ENCODE measurements around the gene ZNF280B.
A peak's percentile ranks its signal among the peaks of the same experiment; 100 is the strongest.

ZNF280B gene

DNA sequence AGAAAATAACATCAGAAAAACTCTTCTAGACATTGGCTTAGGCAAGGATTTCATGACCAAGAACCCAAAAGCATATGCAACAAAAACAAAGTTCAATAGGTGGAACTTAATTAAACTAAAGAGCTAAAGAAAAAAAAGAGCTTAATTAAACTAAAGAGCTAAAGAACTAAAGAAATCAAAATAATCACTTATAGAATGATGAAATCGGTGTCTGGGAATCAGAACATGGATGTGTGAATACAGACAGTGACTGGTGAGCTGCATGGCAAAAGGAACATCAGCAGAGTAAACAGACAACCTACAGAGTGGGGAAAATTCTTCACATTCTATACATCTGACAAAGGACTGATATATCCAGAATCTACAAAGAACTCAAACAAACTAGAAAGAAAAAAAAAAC is 41.4 kb downstream of the ZNF280B start:
- TF ChIP-seq, protein P1, sequence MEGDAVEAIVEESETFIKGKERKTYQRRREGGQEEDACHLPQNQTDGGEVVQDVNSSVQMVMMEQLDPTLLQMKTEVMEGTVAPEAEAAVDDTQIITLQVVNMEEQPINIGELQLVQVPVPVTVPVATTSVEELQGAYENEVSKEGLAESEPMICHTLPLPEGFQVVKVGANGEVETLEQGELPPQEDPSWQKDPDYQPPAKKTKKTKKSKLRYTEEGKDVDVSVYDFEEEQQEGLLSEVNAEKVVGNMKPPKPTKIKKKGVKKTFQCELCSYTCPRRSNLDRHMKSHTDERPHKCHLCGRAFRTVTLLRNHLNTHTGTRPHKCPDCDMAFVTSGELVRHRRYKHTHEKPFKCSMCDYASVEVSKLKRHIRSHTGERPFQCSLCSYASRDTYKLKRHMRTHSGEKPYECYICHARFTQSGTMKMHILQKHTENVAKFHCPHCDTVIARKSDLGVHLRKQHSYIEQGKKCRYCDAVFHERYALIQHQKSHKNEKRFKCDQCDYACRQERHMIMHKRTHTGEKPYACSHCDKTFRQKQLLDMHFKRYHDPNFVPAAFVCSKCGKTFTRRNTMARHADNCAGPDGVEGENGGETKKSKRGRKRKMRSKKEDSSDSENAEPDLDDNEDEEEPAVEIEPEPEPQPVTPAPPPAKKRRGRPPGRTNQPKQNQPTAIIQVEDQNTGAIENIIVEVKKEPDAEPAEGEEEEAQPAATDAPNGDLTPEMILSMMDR (IDR thresholded peaks at IDR 0.05), result no peak

DNA sequence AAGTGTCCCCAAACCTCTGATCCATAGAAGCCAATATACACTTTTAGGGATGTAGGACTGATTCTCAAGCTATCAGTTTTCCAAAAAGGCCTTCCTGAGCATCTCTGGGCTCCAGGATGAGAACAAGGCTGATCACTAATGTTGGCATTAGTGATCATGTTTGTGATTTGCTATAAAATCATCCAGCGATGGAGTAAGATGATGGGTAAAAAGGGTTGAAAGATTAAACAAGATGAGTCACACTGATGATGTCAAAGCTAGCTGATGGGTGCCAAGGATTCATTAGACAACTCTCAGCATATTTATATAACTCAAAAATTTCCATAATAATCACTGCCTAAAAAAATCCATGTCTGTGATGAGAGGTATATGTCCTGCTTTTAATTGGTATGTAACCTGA is 42.8 kb downstream of the ZNF280B start:
- TF ChIP-seq, protein P1 (IDR thresholded peaks at IDR 0.05), result no peak

DNA sequence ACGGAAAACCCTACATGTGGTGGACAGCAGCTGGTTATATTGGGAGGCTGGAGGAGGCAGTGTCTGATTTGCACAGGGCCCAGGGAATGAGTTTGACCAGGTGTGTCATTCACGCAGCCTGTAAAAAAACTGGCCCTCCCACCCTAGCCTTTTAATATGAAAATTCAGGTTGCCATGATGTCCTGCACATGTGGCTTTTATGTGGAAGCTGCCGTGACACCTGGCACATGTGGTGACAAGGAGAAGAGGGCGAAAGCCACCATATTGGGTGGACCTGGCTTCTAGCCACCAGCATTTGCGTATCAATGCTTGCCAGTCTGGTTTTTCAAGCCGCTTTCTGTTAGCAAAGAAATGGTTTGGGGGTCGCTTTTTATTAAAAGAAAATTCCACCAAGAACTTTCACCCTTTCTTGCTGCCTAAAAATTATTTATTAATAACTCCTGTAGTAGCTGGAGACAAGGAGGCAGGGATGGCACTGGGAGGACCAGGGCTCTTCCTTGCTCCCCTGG is 43.4 kb downstream of the ZNF280B start:
- TF ChIP-seq, protein P1 (IDR thresholded peaks at IDR 0.05), result no peak

DNA sequence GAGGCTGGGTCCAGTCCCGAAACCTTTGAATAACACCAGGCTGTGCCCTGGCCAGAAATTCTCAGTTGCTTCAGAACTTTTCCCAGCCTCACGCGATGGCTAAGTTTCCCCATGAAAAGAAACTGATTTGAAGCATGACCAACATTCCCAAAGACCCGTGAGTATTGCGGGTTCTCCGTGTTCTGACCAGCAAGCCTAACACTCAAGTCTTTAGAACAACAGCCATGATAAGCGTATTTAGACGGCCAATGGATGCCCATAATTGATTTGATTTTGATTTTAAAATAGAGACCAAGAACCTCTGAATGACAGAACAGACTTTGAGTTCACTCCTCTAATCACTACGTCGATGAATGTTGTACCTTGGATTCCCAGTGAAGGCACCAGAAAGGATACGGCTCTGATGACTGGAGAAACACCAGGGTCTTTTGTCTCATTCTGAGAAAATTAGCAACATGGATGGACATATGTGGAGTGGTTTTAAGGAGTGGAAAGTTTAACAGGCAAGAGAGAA is 43.9 kb downstream of the ZNF280B start:
- TF ChIP-seq, protein P1 (IDR thresholded peaks at IDR 0.05), result no peak

DNA sequence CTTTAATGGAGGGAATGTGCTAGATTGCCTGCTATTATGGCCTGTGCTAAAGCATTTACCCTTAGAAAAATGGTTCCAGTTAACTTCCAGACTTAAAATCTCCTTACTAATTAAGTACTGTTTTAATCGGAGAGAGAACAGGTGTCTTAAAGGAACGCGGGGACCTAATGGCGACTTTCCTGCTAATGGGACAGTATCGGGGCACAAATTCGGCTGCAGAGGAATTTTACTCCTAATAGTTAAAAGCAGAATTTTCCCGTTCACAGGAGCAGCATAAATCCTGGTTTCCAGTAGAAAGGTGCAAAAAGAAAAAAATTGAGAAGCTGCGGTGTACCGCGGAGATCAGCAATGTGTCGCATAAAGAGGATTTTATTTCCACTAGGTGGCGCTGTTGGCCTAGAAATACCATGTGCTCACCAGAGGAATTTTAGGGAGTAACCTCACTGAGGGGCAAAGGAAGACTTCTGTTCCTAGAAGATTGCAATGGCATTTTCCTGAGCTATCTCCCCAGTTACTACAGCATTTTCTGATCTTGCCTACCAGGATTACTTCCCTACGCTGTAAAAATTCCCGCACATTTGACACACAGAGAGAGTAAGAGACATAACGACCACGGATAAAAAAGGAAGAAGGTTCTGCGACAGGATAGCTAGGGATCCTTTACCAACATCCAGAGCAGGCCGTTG is 44.5 kb downstream of the ZNF280B start:
- TF ChIP-seq, protein P1 (IDR thresholded peaks at IDR 0.05), result peak; percentile 66

DNA sequence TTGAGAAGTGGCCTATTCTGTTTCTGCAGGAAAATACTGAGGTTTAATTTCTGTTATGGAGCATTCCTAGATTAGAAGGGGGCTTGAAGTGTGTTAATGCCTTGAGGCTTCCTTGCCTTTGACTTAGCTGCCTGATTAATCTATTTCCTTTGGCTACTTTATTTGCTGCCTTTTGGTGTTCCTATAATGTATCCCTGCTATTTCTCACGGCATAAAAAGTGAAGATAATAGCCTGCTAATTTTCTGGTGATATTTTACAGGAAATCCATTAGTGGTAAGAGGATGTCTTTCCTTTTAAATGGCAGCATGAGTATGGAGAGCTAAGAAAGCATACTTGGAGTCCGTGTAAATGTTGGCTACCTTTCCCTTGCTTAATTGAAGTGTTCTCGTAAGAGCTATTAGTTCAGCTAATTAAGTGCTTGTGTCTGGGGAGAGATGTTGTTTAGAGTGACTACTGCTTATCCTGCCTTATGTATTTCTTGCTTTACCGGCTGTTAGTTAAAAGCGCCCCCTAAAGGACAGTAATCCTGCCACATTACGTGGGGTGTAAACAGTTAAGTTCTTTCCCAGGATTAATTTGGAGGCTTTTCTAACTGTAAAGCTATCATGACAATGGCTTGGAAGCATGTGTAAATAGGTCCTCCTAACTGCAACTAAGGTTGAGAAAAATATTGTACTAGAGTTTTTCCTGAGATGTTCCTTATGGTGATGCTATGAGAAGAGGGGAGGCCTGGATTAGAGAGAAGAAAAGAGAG is 45.6 kb downstream of the ZNF280B start:
- TF ChIP-seq, protein P1 (IDR thresholded peaks at IDR 0.05), result peak; percentile 46; the same call in 1 of the 2 replicates

DNA sequence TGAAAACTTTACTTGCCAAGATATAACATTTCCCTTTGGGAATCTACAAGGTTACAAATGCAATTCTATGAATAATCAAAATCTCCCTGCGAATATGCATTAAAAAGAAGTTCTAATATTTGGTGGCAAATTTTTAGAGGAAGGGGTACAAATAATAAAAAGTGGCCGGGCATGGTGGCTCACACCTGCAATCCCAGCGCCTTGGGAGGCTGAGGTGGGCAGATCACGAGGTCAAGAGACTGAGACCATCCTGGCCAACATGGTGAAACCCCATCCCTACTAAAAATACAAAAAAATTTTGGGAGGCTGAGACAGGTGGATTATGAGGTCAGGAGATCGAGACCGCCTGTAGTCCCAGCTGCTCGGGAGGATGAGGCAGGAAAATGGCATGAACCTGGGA is 47.0 kb downstream of the ZNF280B start:
- TF ChIP-seq, protein P1 (IDR thresholded peaks at IDR 0.05), result no peak
